Memory B cell (primary cell): Measurements from ENCODE around the gene TMEM17.

Experiments
- ATAC-seq: fragments of 150-1000 bp; cut with Tn5 transposase; 2 replicates; pipeline ENCODE4 v1.10.0; 2021; ENCODE audit warnings: low read depth, mild to moderate bottlenecking, moderate library complexity
- DNase-seq, 2 donors: peaks; one replicate each; pipeline ENCODE4 v3.0.0; 2022; ENCODE audit warnings: low spot score in 2 of 2
- H3K27ac Mint-ChIP-seq: one replicate; pipeline ENCODE4 v1.8.0; 2022; ENCODE audit warnings: mild to moderate bottlenecking, moderate library complexity, mixed read lengths
- H3K27me3 Mint-ChIP-seq: one replicate; pipeline ENCODE4 v1.8.0; 2022; ENCODE audit warnings: mixed read lengths
- H3K36me3 Mint-ChIP-seq: one replicate; pipeline ENCODE4 v1.8.0; 2022; ENCODE audit warnings: mild to moderate bottlenecking, mixed read lengths
- H3K4me1 Mint-ChIP-seq: one replicate; pipeline ENCODE4 v1.8.0; 2022; ENCODE audit warnings: mixed read lengths
- H3K4me3 Mint-ChIP-seq: one replicate; pipeline ENCODE4 v1.8.0; 2022; ENCODE audit warnings: mild to moderate bottlenecking, moderate library complexity, mixed read lengths
- H3K9me3 Mint-ChIP-seq: one replicate; pipeline ENCODE4 v1.8.0; 2022; ENCODE audit warnings: mixed read lengths

The TMEM17 gene

GRCh38 chr2:62472312-62472711 is 33.7 kb downstream of the TMEM17 start:
- no peak for ATAC-seq

GRCh38 chr2:62471816-62472215 is 34.2 kb downstream of the TMEM17 start:
- H3K27ac Mint-ChIP-seq = no peak overlapping the region
- ATAC-seq (no peak), DNase-seq (no peak)
- H3K27me3 Mint-ChIP-seq = peaks cover 13% of the 10 kb centered on the region
- H3K36me3 Mint-ChIP-seq = no peaks in the 10 kb centered on the region
- H3K4me3 Mint-ChIP-seq = no peak overlapping the region
- H3K9me3 Mint-ChIP-seq = no peaks in the 10 kb centered on the region
- no peaks in the 10 kb centered on the region for H3K4me1 Mint-ChIP-seq

More at GRCh38 chr2:62472312-62472711, 33.7 kb downstream of the TMEM17 start:
- H3K27ac Mint-ChIP-seq = no peak overlapping the region
- H3K9me3 Mint-ChIP-seq = no peaks in the 10 kb centered on the region
- DNase-seq = no peak
- H3K36me3 Mint-ChIP-seq = no peaks in the 10 kb centered on the region
- no peak overlapping the region for H3K4me3 Mint-ChIP-seq
- H3K4me1 Mint-ChIP-seq = no peaks in the 10 kb centered on the region
- peaks cover 13% of the 10 kb centered on the region for H3K27me3 Mint-ChIP-seq

- no peak overlapping the region for H3K4me3 Mint-ChIP-seq
- DNase-seq (no peak), ATAC-seq (no peak)
- H3K9me3 Mint-ChIP-seq = no peaks in the 10 kb centered on the region
- no peaks in the 10 kb centered on the region for H3K4me1 Mint-ChIP-seq
- no peaks in the 10 kb centered on the region for H3K36me3 Mint-ChIP-seq
- H3K27ac Mint-ChIP-seq = no peak overlapping the region
- peaks cover 11% of the 10 kb centered on the region for H3K27me3 Mint-ChIP-seq
Measured at GRCh38 chr2:62471404-62471803, 34.6 kb downstream of the TMEM17 start.

GRCh38 chr2:62469548-62469947 is 36.4 kb downstream of the TMEM17 start:
- H3K36me3 Mint-ChIP-seq = no peaks in the 10 kb centered on the region

GRCh38 chr2:62469114-62469513 is 36.9 kb downstream of the TMEM17 start:
- Mint-ChIP-seq H3K9me3 (no peaks in the 10 kb centered on the region), H3K36me3 (no peaks in the 10 kb centered on the region), H3K27me3 (peaks cover 6% of the 10 kb centered on the region), H3K4me3 (no peak overlapping the region), H3K27ac (no peak overlapping the region), H3K4me1 (no peaks in the 10 kb centered on the region)
- ATAC-seq = no peak
- DNase-seq = no peak

More at GRCh38 chr2:62469548-62469947, 36.4 kb downstream of the TMEM17 start:
- no peak overlapping the region for H3K27ac Mint-ChIP-seq
- H3K27me3 Mint-ChIP-seq = peaks cover 8% of the 10 kb centered on the region
- no peaks in the 10 kb centered on the region for H3K9me3 Mint-ChIP-seq
- H3K4me1 Mint-ChIP-seq = no peaks in the 10 kb centered on the region
- DNase-seq (no peak), ATAC-seq (no peak)
- H3K4me3 Mint-ChIP-seq = no peak overlapping the region

GRCh38 chr2:62467475-62468321 is 38.3 kb downstream of the TMEM17 start:
- H3K9me3 Mint-ChIP-seq = no peaks in the 10 kb centered on the region
- ATAC-seq = no peak
- H3K4me3 Mint-ChIP-seq = no peak overlapping the region
- peaks cover 6% of the 10 kb centered on the region for H3K27me3 Mint-ChIP-seq
- DNase-seq = no peak
- no peak overlapping the region for H3K27ac Mint-ChIP-seq
- no peaks in the 10 kb centered on the region for H3K4me1 Mint-ChIP-seq
- no peaks in the 10 kb centered on the region for H3K36me3 Mint-ChIP-seq

GRCh38 chr2:62467100-62467474 is 38.9 kb downstream of the TMEM17 start:
- no peak for ATAC-seq
- DNase-seq = no peak
- Mint-ChIP-seq H3K27ac (no peak overlapping the region), H3K36me3 (no peaks in the 10 kb centered on the region), H3K4me3 (no peak overlapping the region), H3K4me1 (no peaks in the 10 kb centered on the region), H3K27me3 (peaks cover 3% of the 10 kb centered on the region), H3K9me3 (no peaks in the 10 kb centered on the region)

- Mint-ChIP-seq H3K4me1 (no peaks in the 10 kb centered on the region), H3K36me3 (no peaks in the 10 kb centered on the region), H3K4me3 (no peak overlapping the region), H3K27ac (no peak overlapping the region), H3K27me3 (peaks cover 3% of the 10 kb centered on the region), H3K9me3 (no peaks in the 10 kb centered on the region)
- no peak for ATAC-seq
- DNase-seq = no peak
Measured at GRCh38 chr2:62466503-62466854, 39.5 kb downstream of the TMEM17 start.

GRCh38 chr2:62465741-62466502 is 40.1 kb downstream of the TMEM17 start:
- no peak for ATAC-seq
- Mint-ChIP-seq H3K4me3 (no peak overlapping the region), H3K9me3 (no peaks in the 10 kb centered on the region), H3K36me3 (no peaks in the 10 kb centered on the region), H3K4me1 (no peaks in the 10 kb centered on the region), H3K27me3 (peaks cover 3% of the 10 kb centered on the region), H3K27ac (no peak overlapping the region)
- no peak for DNase-seq

- Mint-ChIP-seq H3K27ac (no peak overlapping the region), H3K36me3 (no peaks in the 10 kb centered on the region), H3K9me3 (no peaks in the 10 kb centered on the region), H3K4me1 (no peaks in the 10 kb centered on the region), H3K4me3 (no peak overlapping the region), H3K27me3 (no peaks in the 10 kb centered on the region)
- DNase-seq (no peak), ATAC-seq (no peak)
Measured at GRCh38 chr2:62465039-62465740, 40.8 kb downstream of the TMEM17 start.

GRCh38 chr2:62464221-62465007 is 41.6 kb downstream of the TMEM17 start:
- Mint-ChIP-seq H3K4me3 (no peak overlapping the region), H3K27ac (no peak overlapping the region), H3K27me3 (no peaks in the 10 kb centered on the region), H3K36me3 (no peaks in the 10 kb centered on the region), H3K4me1 (no peaks in the 10 kb centered on the region), H3K9me3 (no peaks in the 10 kb centered on the region)
- no peak for DNase-seq
- no peak for ATAC-seq

- Mint-ChIP-seq H3K27ac (no peak overlapping the region), H3K4me1 (no peaks in the 10 kb centered on the region), H3K4me3 (no peak overlapping the region), H3K36me3 (no peaks in the 10 kb centered on the region), H3K27me3 (no peaks in the 10 kb centered on the region), H3K9me3 (no peaks in the 10 kb centered on the region)
- no peak for ATAC-seq
- no peak for DNase-seq
Measured at GRCh38 chr2:62462211-62462610, 43.8 kb downstream of the TMEM17 start.

GRCh38 chr2:62461707-62462106 is 44.3 kb downstream of the TMEM17 start:
- Mint-ChIP-seq H3K9me3 (no peaks in the 10 kb centered on the region), H3K4me1 (no peaks in the 10 kb centered on the region), H3K27me3 (no peaks in the 10 kb centered on the region), H3K27ac (no peak overlapping the region), H3K36me3 (no peaks in the 10 kb centered on the region), H3K4me3 (no peak overlapping the region)
- no peak for ATAC-seq
- DNase-seq = no peak
